Renal pelvis (tissue), 4 donors: ENCODE data around the gene TMEM259. TPM values are rescaled to one million over a fixed set of nuclear protein-coding genes. Genes with fewer than 3 reads are reported as not detected.

Experiments used
- DNase-seq: peaks from one replicate; pipeline ENCODE4 v3.0.0-alpha.2; 2013
- polyA plus RNA-seq, 3 donors: library from polyadenylated mRNA; unstranded; fragments of 120-200 nt; gene quantifications; one replicate each; pipeline ENCODE4 v1.2.1, GENCODE V29; 2013; ENCODE audit not compliant: insufficient read length in 3 of 3

Gene TMEM259
- polyA plus RNA-seq, 3 donors: 126 to 135 (median 134) TPM

DNA sequence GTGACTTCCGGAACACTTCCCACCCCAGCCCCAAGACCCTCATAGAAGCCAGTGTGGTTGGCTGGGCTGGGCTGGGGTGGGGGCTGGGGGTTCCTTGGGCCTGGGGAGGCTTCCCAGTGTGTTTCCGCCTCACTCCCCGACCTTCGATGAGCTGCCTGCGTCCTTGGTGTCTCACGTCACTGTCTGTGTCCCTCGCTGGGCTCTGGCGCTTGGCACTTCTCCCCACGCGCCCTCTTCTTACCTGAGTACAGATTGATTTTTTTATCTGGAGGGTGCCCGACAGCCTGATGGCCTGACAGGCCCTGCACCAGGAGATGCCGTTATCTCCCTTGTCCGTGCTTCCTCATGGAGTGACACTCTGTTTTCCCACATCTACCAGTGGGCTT lies 28.3 kb downstream of the TMEM259 start:
- DNase-seq: no peak

DNA sequence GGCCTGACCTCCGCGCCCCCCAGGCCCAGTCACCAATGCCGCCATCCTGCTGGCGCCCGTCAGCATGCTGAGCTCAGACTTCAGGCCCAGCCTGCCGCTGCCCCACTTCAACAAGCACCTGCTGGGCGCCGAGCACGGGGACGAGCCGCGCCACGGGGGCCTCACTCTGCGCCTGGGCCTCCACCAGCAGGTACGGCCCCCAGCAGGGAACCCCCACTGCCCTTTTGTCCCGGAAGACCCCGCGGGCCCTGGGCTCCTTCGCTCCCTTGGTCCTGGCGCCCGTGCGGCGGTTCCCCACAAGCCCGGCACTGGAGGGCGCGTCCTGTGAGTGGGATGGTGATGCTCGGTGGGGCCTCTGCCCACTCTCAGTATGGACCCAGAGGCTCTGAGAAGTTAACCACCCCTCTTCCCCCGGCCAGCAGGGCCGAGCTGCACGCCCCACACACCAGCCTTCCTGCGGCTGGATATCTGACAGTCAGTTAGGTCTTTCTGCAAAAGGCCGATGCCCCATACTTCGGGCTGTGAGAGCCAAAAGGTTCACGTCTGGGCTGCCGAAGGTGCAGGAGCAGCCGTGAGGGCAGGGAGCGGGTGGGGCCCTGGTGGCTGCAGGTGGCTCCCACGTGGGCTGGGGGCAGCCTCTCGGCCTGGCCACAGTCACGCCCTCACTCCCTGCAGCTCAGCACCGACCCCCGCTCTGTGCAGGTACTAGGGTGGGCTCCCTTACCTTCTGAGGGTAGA lies 28.8 kb downstream of the TMEM259 start:
- no peak for DNase-seq

DNA sequence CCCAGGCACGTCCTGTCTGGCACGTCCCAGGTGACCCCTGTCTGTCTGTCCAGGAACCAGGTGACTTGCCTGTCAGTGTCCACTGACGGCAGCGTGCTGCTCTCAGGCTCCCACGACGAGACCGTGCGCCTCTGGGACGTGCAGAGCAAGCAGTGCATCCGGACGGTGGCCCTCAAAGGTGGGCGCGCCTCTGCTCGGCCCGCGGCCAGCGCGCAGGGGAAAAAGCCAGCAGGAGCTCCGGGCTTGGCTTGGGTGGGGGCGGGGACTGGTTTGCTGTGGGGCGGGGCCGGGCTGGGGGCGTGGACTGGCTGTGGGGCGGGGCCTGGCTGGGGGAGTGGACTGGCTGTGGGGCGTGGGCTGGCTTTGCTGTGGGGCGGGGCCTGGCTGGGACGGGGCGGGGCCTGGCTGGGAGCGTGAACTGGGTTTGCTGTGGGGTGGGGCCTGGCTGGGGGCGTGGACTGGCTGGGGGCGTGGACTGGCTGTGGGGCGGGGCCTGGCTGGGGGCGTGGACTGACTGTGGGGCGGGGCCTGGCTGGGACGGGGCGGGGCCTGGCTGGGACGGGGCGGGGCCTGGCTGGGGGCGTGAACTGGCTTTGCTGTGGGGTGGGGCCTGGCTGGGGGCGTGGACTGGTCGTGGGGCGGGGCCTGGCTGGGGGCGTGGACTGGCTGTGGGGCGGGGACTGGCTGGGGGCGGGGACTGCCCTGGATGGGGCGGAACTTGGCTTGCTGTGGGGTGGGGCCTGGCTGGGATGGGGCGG lies 29.6 kb downstream of the TMEM259 start:
- no peak for DNase-seq

DNA sequence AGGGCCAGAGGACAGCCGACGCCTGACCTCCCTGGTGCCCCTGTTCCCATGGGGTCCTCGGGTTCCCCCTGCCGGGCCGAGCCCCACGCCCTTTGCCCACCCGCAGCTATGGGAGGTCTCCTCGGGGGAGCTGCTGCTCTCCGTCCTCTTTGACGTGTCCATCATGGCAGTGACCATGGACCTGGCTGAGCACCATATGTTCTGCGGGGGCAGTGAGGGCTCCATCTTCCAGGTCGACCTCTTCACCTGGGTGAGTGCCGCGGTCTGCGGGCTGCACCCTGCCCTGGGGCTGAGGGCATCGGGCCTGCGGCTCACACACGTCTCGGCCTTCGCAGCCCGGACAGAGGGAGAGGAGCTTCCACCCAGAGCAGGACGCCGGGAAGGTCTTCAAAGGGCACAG lies 30.2 kb downstream of the TMEM259 start:
- no peak for DNase-seq

DNA sequence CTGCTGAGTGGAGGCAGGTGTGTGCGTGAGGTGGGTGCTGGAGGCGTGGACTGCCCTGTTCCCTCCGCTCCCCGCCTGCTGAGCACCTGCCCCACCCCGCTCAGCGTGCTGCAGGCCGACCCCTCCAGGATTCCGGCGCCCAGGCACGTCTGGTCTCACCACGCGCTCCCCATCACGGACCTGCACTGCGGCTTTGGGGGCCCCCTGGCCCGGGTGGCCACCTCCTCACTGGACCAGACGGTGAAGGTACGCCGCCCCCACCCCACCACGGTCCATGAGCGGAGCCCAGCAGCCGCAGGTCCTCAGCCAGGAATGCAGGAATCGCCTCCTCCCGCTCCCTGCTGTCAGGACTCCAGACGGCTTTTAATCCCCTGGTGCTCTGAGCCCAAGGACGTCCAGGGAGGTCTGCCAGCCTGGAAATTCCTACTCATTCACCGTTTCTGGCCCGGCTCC lies 30.8 kb downstream of the TMEM259 start:
- DNase-seq: no peak

DNA sequence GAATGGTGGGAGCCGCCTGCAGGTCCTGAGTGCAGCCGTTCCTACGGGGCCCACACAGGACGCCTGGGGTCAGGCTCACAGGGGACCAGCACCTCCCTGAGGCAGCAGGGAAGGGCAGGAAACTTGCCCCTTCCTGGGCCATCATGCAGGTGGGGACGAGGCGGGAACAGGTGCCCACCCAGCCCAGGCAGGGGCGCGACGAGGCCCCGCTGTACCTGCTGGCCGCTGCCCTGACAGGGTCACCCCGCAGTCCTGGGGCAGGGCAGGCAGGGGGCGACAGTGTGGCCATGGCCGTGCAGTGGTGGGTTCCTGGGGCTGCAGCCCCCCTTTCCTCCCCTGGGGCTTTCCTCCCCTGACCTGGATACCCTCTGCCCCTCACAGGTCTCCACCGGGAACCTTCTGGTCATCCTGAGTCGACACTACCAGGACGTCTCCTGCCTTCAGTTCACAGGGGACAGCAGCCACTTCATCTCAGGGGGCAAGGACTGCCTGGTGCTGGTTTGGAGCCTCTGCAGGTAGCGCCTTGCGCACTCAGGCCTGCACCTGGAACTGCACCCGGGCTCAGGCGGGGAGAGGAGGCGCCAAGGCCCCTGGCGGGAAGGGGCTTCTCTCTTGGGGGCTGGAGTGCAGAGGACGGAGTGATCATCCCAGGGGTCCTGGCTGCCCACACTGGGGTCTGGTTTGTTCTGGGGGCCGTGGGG lies 31.4 kb downstream of the TMEM259 start:
- DNase-seq: no peak

DNA sequence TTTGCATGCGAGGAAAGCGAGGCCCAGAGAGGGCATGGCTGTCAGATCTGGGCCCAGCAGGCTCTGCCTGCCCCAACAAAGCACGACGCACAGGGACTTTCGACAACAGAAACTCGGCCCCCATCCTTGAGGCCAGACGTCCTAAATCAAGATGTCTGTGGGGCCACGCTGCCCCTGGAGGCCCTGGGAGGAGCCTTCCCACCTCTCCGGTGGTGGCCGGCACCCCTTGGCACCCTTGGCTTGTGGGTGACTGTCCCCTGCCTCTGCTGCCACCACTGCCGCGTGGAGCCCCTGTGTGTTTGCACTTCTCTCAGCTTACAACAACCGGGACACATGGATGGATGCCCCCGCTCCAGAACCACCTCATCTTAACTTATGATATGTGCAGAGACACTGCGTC lies 32.4 kb downstream of the TMEM259 start:
- no peak for DNase-seq

DNA sequence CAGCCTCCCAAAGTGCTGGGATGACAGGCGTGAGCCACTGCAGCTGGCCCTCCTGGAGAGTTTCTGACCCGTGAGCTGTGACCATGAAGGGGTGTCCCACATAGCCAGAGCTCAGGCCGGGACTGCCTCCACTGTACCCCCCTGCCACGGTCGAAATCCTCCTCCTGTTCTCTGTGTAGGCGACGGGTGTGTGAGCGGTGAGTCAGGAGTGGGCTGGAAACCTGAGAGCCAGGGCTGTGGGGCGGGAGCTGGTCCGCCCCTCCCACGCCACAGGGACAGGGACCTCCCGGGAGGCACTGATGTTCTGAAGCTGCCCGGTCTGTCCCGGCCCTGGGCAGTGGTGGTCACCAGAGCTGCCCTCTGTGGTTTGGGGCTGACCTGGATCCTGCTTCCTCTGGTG lies 32.8 kb downstream of the TMEM259 start:
- no peak for DNase-seq

DNA sequence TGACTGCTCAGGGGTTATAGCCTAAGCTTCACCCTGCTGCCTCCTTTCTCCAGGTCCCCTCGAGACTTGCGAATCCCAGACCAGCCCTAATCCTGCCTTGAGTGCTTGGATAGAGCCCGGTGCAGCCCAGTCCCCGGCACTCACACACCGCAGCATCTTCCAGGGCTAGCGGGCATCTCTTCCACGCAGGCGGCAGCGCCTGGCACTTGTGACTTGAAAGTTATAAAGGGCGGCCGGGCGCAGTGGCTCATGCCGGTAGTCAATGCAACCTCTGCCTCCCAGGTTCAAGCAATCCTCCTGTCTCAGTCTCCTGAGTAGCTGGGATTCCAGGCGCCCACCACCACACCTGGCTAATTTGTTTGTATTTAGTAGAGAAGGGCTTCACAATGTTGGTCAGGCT lies 34.8 kb downstream of the TMEM259 start:
- no peak for DNase-seq

DNA sequence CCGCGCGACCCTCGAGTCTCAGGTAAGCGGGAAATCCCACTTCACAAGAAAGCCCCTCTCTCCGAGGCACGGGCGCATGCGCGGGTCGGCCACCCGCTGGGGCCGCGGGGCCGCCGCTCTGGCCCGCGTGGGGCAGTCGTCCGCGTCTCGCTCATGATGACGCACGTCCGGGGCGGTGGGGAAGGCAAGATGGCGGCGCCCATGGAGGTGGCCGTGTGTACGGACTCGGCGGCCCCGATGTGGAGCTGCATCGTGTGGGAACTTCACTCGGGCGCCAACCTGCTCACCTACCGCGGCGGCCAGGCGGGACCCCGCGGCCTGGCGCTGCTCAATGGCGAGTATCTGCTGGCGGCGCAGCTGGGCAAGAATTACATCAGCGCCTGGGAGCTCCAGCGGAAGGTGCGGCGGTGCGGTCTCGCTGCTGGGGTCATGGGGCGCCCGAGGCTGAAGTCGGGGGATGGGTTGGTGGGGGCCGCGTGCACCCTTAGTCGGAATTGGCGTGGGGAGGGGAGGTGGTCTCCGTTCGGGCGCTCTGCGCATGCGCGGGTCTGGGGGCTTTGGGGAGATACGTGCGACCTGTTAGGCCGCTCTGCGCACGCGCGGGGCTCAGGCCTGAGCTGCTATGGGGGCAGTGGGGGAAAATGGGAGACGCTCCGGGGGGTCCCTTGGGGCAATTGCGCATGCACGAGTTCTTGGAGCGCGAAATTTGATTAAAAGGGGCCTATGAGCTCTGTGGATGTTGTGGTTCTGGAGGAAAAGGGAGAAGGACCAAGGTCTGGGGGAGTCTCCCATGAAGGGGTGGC lies 36.6 kb downstream of the TMEM259 start, which contains the start of gene WDR18:
Gene WDR18 (plus strand): TSS at position 181 of the 803 bp plus-strand sequence. CDS start 9 bp downstream, at position 190.
- peak; percentile 91 for DNase-seq

DNA sequence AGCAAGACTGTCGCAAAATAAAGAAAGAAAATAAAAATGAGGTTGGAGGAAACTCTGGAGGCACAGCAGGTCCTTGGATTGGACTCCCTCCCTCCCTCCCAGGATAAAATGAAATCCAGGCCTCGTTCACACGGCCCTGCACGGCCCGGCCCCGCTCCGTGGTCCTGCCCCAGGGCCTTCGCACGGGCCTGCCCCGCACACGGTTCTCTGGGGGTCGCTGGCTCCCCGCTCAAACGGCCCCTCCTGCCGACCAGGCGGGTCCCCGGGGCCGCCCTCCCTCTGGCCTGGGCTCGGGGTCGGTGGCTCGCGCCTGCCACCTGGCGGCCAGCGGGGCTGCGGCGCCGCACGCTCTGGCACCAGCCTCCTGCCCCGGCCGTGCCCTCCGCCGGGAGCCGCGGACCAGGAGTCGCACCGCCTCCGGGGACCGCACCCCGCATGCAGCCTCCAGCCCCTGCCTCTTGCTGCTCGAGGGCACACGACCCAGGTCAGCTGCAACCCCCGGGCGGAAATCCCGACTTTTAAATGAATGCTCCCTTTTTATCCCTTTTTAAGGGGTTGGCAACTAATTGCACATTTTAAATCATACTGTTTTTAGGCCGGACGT lies 38.3 kb downstream of the TMEM259 start:
- peak; percentile 68 for DNase-seq

DNA sequence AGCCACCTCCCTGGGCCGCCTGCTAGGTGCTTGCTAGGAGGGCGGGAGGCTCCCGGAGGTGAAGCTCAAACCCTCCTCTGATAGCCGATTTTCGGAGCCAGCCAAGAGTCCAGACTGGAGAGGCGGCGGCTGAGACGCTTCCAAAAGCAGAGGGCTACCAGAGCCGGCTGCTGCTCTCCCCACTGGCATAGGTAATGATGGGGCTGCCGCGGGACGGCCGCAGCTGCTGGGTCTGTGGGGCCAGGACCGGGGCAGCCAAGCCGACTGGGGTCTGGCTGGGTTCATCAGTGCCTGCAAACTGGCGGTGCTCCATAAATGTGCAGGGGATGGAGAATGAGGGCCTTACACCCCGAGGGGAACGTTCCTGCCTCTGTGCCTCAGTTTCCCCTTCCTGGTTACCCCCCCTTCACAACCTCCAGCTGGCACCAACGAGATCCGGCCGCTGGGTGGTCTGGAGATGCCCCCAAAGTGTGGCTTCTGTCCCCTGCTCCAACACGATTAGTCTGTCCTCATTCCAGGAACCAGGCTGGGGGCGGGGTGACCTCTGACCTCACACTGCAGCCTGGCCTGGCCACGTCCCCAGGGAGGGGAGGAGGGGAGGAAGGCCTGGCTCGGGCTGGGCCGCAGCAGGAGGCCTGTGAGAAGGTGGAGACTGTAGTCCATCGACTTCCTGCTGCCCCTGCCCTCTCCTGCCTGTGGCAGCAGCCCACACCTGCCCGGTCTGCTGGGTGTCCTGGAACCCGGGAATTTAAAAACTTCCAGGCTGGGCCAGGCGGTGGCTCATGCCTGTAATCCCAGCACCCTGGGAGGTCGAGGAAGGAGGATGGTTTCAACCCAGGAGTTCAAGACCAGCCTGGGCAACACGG lies 40.6 kb downstream of the TMEM259 start:
- no peak for DNase-seq

DNA sequence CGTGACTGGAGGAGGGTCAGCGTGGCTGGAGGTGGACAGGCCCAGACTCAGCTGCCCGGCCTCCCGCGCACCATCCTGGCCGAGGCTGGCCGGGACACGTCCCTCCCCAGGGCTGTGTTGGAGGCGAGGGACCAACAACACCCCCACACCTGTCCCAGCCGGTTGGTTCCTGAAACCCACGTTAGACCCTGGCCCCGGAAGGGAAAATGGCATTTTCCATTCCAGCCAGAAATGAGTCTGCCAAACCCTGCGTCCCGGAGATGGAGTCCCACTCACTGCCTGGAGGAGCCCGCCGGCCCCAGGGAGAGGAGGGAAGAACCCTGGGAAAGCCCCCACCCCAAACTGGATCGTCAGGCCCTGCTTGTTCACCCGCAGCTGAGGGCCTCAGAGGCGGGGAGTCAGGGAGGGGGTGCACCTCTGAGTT lies 41.6 kb downstream of the TMEM259 start:
- DNase-seq: no peak

DNA sequence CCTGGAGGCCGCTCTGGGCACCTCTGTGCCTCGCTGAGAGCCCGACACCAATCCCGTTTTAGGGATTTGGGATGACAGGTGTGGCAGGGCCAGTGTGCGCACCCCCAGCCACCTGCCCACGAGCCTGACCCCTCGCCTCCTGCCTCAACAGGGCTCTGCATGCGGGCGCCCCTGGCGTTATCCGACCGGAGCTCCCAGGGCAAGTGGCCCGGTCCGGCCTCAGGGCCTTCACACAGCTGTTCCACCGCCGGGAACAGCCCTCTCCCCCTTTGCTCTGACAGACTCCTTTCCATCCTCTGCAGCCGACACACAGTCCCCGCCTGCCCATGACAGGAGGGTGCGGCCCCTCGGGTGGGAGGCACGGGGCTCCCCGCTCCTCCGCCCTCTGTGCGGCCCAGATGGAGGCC lies 43.9 kb downstream of the TMEM259 start:
- DNase-seq: no peak

DNA sequence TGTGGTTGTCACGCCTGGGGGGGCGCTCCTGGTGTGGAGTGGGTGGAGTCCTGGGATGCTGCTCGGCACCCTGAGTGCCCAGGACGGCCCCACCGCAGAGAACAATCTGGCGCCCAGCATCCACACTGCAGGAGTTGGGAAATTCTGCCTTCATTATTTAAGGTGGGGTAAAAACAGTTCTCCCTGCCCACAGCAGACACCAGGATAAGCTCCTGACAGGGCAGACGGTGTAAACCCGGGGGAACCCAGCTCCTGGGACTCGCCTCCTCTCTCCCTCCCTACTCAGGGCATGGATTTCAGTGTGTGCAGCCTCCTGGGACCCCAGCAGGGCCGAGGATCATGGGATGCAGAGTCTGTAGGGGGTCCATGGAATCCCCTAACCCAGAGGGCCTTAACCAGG lies 44.4 kb downstream of the TMEM259 start:
- no peak for DNase-seq

DNA sequence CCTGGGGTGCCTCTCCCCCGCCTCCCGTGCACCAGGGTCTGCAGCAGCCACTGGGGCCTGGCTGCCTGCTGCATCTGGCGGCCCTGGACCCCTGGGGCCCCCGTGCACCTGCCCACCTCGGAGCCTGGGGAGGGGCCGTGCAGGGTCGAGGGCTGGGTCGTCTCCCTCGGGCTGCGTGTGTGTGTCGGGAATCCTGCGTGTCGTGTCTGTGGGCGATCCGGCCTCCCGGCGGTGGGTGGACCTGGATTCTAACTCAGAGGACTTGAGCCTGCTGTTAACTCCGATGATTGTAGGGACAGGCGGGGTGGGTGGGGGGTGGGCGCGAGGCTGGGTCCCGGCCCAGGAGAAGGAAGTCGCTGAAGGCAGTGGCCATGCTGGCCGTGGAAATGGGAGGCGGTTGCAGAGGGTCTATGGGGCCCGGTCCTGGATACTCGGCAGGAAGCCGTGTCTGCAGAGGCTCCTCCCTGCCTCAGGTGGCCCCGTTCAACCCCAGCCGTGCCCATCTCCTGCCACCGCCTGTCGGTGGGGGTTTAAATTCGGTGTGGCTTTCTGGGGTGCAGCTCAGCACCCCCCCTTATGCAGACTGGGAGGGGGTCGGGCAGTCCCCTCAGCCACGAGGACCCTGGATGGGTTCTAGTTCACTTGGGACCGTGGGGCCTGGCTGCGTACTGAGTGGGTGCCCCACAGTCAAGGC lies 46.2 kb downstream of the TMEM259 start:
- no peak for DNase-seq

DNA sequence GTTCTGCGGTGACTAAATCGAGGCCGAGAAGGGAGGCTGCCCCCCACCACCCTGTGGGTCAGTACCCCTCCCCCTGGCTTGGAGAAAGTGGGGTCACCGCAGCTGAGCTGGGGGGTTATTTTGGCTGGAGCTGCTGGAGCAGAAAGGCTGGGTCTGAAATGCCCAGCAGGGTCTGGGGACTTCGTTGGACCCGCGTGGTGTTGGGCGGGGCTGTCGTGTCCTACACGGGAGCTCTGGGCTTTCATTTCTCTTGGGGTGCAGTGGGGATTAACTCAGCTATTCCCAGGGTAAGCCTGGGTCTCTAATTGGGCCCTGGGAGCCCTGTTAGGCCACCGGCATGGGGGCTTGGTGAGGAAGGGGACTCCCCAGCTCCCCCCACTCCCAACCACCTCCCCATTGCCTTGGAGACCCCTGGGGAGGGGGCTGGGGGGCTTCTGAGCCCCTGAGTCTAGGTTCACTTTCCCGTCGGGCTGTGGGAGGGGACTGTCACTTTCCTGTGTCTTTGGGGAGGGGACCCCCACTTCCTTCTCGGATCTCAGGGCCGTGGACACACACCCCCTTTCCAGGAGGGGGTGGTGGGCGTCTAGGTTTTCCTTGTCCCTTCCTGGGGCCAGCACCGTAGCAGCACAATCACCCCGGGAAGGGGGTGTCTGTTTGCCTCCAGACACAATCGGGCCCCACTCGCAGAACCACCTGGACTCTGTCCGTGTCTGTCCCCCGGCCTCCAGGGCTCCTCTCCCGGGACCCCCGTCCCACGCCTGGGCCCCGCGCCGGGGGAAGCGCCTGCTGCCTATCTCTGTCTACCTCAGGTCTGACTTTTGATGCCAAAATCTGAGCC lies 47.0 kb downstream of the TMEM259 start:
- no peak for DNase-seq

DNA sequence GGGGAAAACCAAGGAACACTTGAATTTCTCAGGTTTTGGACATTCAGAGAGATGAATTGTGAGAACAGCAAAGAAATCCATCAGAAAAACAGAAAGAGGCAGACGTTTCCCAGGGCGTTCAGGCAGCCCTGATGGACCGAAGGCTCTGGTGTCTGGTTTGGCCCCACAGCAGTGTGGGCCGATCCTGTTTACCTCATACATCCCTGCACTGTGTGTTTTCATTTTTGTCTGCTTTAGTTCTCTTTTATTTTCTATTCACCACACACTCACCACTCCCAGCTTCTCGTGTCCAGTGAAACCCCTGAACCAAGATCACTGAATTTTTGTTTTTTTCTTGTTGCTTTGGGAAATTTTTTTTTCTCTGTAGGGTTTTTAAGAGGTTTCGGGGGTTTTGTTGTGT lies 48.6 kb downstream of the TMEM259 start:
- no peak for DNase-seq

DNA sequence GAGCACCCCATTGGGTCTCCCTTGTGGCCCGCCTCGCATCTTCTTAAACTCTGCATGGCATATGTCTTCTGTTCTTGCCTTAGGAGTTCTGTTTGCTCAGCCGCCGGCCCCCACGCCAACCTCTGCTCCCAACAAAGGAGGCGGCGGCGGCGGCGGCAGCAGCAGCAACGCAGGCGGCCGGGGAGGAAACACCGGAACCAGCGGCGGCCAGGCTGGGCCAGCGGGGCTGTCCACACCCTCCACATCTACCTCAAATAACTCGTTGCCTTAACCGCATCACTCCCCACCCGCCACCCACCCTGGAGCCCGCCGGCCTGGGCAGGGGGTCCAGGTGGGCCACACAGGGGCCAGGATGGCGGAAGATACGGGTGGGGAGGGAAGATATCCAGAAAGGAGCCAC lies 49.1 kb downstream of the TMEM259 start:
- no peak for DNase-seq
